ENCODE results near the gene ZNF124.
"Not testable (repeated sequence)": the region's sequence is repeated elsewhere in the genome, so short reads cannot be mapped to it uniquely, and the experiment has no call there.

Gene ZNF124

GRCh38 chr1:247145279-247145678 is 26.5 kb downstream of the ZNF124 start:
- H3K4me3 ChIP-seq (ENCODE audit: low read length): no peak overlapping the region
- no peak for TF ChIP-seq ZNF274 (IDR thresholded peaks at IDR 0.05; ENCODE audit: low read depth, low read length)

GRCh38 chr1:247139557-247139956 is 32.3 kb downstream of the ZNF124 start:
- not testable (repeated sequence) for H3K4me3 ChIP-seq (ENCODE audit: low read length)

GRCh38 chr1:247131236-247131635 is 40.6 kb downstream of the ZNF124 start:
- TF ChIP-seq ZNF274 (IDR thresholded peaks at IDR 0.05; ENCODE audit: low read depth, low read length): no peak
- no peak overlapping the region for H3K4me3 ChIP-seq (ENCODE audit: low read length)

GRCh38 chr1:247127519-247128282 is 44.1 kb downstream of the ZNF124 start:
- H3K4me3 ChIP-seq (ENCODE audit: low read length): peak overlapping the region; percentile 50; the same call in 1 of the 2 replicates

- H3K4me3 ChIP-seq (ENCODE audit: low read length): not testable (repeated sequence)
Observed at GRCh38 chr1:247126601-247127000, 45.2 kb downstream of the ZNF124 start.

- not testable (repeated sequence) for H3K4me3 ChIP-seq (ENCODE audit: low read length)
Observed at GRCh38 chr1:247126166-247126565, 45.7 kb downstream of the ZNF124 start.

- H3K4me3 ChIP-seq (ENCODE audit: low read length): no peak overlapping the region
- TF ChIP-seq ZNF274 (IDR thresholded peaks at IDR 0.05; ENCODE audit: low read depth, low read length): no peak
Observed at GRCh38 chr1:247121382-247121781, 50.4 kb downstream of the ZNF124 start.

GRCh38 chr1:247120408-247120668 is 51.5 kb downstream of the ZNF124 start:
- not testable (repeated sequence) for H3K4me3 ChIP-seq (ENCODE audit: low read length)

GRCh38 chr1:247119600-247120407 is 52.0 kb downstream of the ZNF124 start:
- no peak overlapping the region for H3K4me3 ChIP-seq (ENCODE audit: low read length)
- no peak for TF ChIP-seq ZNF274 (IDR thresholded peaks at IDR 0.05; ENCODE audit: low read depth, low read length)

GRCh38 chr1:247118946-247119446 is 52.8 kb downstream of the ZNF124 start:
- no peak for TF ChIP-seq ZNF274 (IDR thresholded peaks at IDR 0.05; ENCODE audit: low read depth, low read length)

GRCh38 chr1:247115545-247115944 is 56.3 kb downstream of the ZNF124 start:
- H3K4me3 ChIP-seq (ENCODE audit: low read length): no peak overlapping the region
- no peak for TF ChIP-seq ZNF274 (IDR thresholded peaks at IDR 0.05; ENCODE audit: low read depth, low read length)

More at GRCh38 chr1:247118946-247119446, 52.8 kb downstream of the ZNF124 start:
- no peak overlapping the region for H3K4me3 ChIP-seq (ENCODE audit: low read length)

- H3K4me3 ChIP-seq (ENCODE audit: low read length): no peak overlapping the region
- no peak for TF ChIP-seq ZNF274 (IDR thresholded peaks at IDR 0.05; ENCODE audit: low read depth, low read length)
Observed at GRCh38 chr1:247115141-247115510, 56.7 kb downstream of the ZNF124 start.

GRCh38 chr1:247114351-247115140 is 57.3 kb downstream of the ZNF124 start:
- no peak overlapping the region for H3K4me3 ChIP-seq (ENCODE audit: low read length)
- no peak for TF ChIP-seq ZNF274 (IDR thresholded peaks at IDR 0.05; ENCODE audit: low read depth, low read length)

- no peak overlapping the region for H3K4me3 ChIP-seq (ENCODE audit: low read length)
- no peak for TF ChIP-seq ZNF274 (IDR thresholded peaks at IDR 0.05; ENCODE audit: low read depth, low read length)
Observed at GRCh38 chr1:247113733-247114271, 58.0 kb downstream of the ZNF124 start.

GRCh38 chr1:247113094-247113497 is 58.7 kb downstream of the ZNF124 start:
- no peak for TF ChIP-seq ZNF274 (IDR thresholded peaks at IDR 0.05; ENCODE audit: low read depth, low read length)
- H3K4me3 ChIP-seq (ENCODE audit: low read length): no peak overlapping the region

Data from GM08714 (cell line).